ENCODE data around the gene PTPN4.

DNA sequence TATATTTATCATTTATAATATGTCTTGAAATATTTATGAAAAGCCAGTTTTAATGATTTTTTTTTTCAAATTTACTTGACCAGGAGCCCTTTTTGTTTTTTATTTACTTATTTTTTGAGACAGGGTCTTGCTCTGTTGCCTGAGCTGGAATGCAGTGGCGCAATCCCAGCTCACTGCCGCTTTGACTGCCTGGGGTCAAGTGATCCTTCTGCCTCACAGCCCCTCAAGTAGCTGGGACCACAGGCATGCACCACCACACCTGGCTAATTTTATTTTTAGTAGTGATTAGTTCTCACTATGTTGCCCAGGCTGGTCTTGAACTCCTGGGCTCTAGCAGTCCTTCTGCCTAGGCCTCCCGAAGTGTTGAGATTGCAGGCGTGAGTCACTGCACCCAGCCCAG, 258.8 kb downstream of the PTPN4 start:
- TF ChIP-seq, protein P1, sequence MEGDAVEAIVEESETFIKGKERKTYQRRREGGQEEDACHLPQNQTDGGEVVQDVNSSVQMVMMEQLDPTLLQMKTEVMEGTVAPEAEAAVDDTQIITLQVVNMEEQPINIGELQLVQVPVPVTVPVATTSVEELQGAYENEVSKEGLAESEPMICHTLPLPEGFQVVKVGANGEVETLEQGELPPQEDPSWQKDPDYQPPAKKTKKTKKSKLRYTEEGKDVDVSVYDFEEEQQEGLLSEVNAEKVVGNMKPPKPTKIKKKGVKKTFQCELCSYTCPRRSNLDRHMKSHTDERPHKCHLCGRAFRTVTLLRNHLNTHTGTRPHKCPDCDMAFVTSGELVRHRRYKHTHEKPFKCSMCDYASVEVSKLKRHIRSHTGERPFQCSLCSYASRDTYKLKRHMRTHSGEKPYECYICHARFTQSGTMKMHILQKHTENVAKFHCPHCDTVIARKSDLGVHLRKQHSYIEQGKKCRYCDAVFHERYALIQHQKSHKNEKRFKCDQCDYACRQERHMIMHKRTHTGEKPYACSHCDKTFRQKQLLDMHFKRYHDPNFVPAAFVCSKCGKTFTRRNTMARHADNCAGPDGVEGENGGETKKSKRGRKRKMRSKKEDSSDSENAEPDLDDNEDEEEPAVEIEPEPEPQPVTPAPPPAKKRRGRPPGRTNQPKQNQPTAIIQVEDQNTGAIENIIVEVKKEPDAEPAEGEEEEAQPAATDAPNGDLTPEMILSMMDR (IDR thresholded peaks at IDR 0.05; ENCODE audit: low read length): no peak
- TF ChIP-seq EZH2 (optimal IDR thresholded peaks at IDR 0.05; ENCODE audit: low read depth, low read length): no peak

Measured in MM.1S (cell line).